ENCODE results near the gene MRPL43. TPM values are rescaled to one million over a fixed set of nuclear protein-coding genes. Genes with fewer than 3 reads are reported as not detected.

Gene MRPL43
- total RNA-seq, 1 donor: 18.9 TPM

- Histone ChIP-seq H3K27me3 (ENCODE audit: insufficient read depth, low read length) (no peaks in the 10 kb centered on the region), H3K9me3 (ENCODE audit: low read depth, low read length) (no peaks in the 10 kb centered on the region), H3K4me3 (ENCODE audit: low read length) (no peak overlapping the region), H3K4me1 (ENCODE audit: insufficient read depth, low read length) (peaks cover 21% of the 10 kb centered on the region)
Observed at GRCh38 chr10:101027106-101027720, 39.9 kb upstream of the MRPL43 start.

GRCh38 chr10:101022967-101023705 is 35.8 kb upstream of the MRPL43 start:
- H3K4me3 ChIP-seq (ENCODE audit: low read length): no peak overlapping the region
- H3K9me3 ChIP-seq (ENCODE audit: low read depth, low read length): no peaks in the 10 kb centered on the region
- peaks cover 16% of the 10 kb centered on the region for H3K4me1 ChIP-seq (ENCODE audit: insufficient read depth, low read length)
- H3K27me3 ChIP-seq (ENCODE audit: insufficient read depth, low read length): peaks cover 8% of the 10 kb centered on the region

GRCh38 chr10:101021692-101022251 is 34.5 kb upstream of the MRPL43 start:
- H3K27me3 ChIP-seq (ENCODE audit: insufficient read depth, low read length): peaks cover 15% of the 10 kb centered on the region
- peaks cover 17% of the 10 kb centered on the region for H3K4me1 ChIP-seq (ENCODE audit: insufficient read depth, low read length)
- H3K4me3 ChIP-seq (ENCODE audit: low read length): no peak overlapping the region
- no peaks in the 10 kb centered on the region for H3K9me3 ChIP-seq (ENCODE audit: low read depth, low read length)

- Histone ChIP-seq H3K27me3 (ENCODE audit: insufficient read depth, low read length) (peaks cover 17% of the 10 kb centered on the region), H3K4me1 (ENCODE audit: insufficient read depth, low read length) (peaks cover 17% of the 10 kb centered on the region), H3K4me3 (ENCODE audit: low read length) (no peak overlapping the region), H3K9me3 (ENCODE audit: low read depth, low read length) (no peaks in the 10 kb centered on the region)
Observed at GRCh38 chr10:101021239-101021638, 33.9 kb upstream of the MRPL43 start.

- Histone ChIP-seq H3K4me3 (ENCODE audit: low read length) (no peak overlapping the region), H3K27me3 (ENCODE audit: insufficient read depth, low read length) (peaks cover 17% of the 10 kb centered on the region), H3K4me1 (ENCODE audit: insufficient read depth, low read length) (peaks cover 17% of the 10 kb centered on the region), H3K9me3 (ENCODE audit: low read depth, low read length) (no peaks in the 10 kb centered on the region)
Observed at GRCh38 chr10:101020427-101021075, 33.3 kb upstream of the MRPL43 start.

GRCh38 chr10:101019440-101019703 is 32.1 kb upstream of the MRPL43 start:
- Histone ChIP-seq H3K4me3 (ENCODE audit: low read length) (no peak overlapping the region), H3K9me3 (ENCODE audit: low read depth, low read length) (no peaks in the 10 kb centered on the region), H3K27me3 (ENCODE audit: insufficient read depth, low read length) (peaks cover 17% of the 10 kb centered on the region), H3K4me1 (ENCODE audit: insufficient read depth, low read length) (peaks cover 17% of the 10 kb centered on the region)

GRCh38 chr10:101018600-101019439 is 31.5 kb upstream of the MRPL43 start:
- Histone ChIP-seq H3K27me3 (ENCODE audit: insufficient read depth, low read length) (peaks cover 17% of the 10 kb centered on the region), H3K9me3 (ENCODE audit: low read depth, low read length) (no peaks in the 10 kb centered on the region), H3K4me3 (ENCODE audit: low read length) (no peak overlapping the region), H3K4me1 (ENCODE audit: insufficient read depth, low read length) (peaks cover 17% of the 10 kb centered on the region)

GRCh38 chr10:101018118-101018599 is 30.9 kb upstream of the MRPL43 start:
- peaks cover 17% of the 10 kb centered on the region for H3K27me3 ChIP-seq (ENCODE audit: insufficient read depth, low read length)
- no peak overlapping the region for H3K4me3 ChIP-seq (ENCODE audit: low read length)
- H3K4me1 ChIP-seq (ENCODE audit: insufficient read depth, low read length): peaks cover 19% of the 10 kb centered on the region
- H3K9me3 ChIP-seq (ENCODE audit: low read depth, low read length): no peaks in the 10 kb centered on the region

GRCh38 chr10:101016814-101017213 is 29.5 kb upstream of the MRPL43 start:
- Histone ChIP-seq H3K9me3 (ENCODE audit: low read depth, low read length) (no peaks in the 10 kb centered on the region), H3K4me3 (ENCODE audit: low read length) (no peak overlapping the region), H3K27me3 (ENCODE audit: insufficient read depth, low read length) (peaks cover 17% of the 10 kb centered on the region), H3K4me1 (ENCODE audit: insufficient read depth, low read length) (peaks cover 20% of the 10 kb centered on the region)

GRCh38 chr10:101015582-101015973 is 28.3 kb upstream of the MRPL43 start:
- peaks cover 17% of the 10 kb centered on the region for H3K27me3 ChIP-seq (ENCODE audit: insufficient read depth, low read length)
- peaks cover 20% of the 10 kb centered on the region for H3K4me1 ChIP-seq (ENCODE audit: insufficient read depth, low read length)
- no peak overlapping the region for H3K4me3 ChIP-seq (ENCODE audit: low read length)
- H3K9me3 ChIP-seq (ENCODE audit: low read depth, low read length): no peaks in the 10 kb centered on the region

- Histone ChIP-seq H3K4me1 (ENCODE audit: insufficient read depth, low read length) (peaks cover 20% of the 10 kb centered on the region), H3K27me3 (ENCODE audit: insufficient read depth, low read length) (peaks cover 17% of the 10 kb centered on the region), H3K9me3 (ENCODE audit: low read depth, low read length) (no peaks in the 10 kb centered on the region), H3K4me3 (ENCODE audit: low read length) (no peak overlapping the region)
Observed at GRCh38 chr10:101014966-101015581, 27.8 kb upstream of the MRPL43 start.

- Histone ChIP-seq H3K27me3 (ENCODE audit: insufficient read depth, low read length) (peaks cover 17% of the 10 kb centered on the region), H3K4me1 (ENCODE audit: insufficient read depth, low read length) (peaks cover 19% of the 10 kb centered on the region), H3K9me3 (ENCODE audit: low read depth, low read length) (no peaks in the 10 kb centered on the region), H3K4me3 (ENCODE audit: low read length) (no peak overlapping the region)
Observed at GRCh38 chr10:101014230-101014884, 27.1 kb upstream of the MRPL43 start.

GRCh38 chr10:101013365-101013825 is 26.1 kb upstream of the MRPL43 start:
- no peaks in the 10 kb centered on the region for H3K9me3 ChIP-seq (ENCODE audit: low read depth, low read length)
- H3K4me1 ChIP-seq (ENCODE audit: insufficient read depth, low read length): peaks cover 10% of the 10 kb centered on the region
- H3K27me3 ChIP-seq (ENCODE audit: insufficient read depth, low read length): peaks cover 11% of the 10 kb centered on the region
- H3K4me3 ChIP-seq (ENCODE audit: low read length): no peak overlapping the region
